Esophagus muscularis mucosa (tissue), 3 donors: ENCODE results near the gene WFIKKN1.

Experiments
- POLR2A ChIP-seq: fragments of 450-650 bp; IDR thresholded peaks from one replicate; pipeline ENCODE4 v1.6.1; 2017; ENCODE audit warnings: antibody characterized with exemption, moderate library complexity, mild to moderate bottlenecking, low read depth
- POLR2AphosphoS5 ChIP-seq, 2 donors: sonication (generic); formaldehyde crosslinking; IDR thresholded peaks; one replicate each; pipeline ENCODE4 v1.6.1; 2017; ENCODE audit warnings: antibody characterized with exemption in 2 of 2
- TF ChIP-seq, protein P1 (sequence below), 3 experiments: fragments of 200-600 bp in 2 of 3; fragments of 450-650 bp in 1 of 3; sonication (generic) in 2 of 3; IDR thresholded peaks; one replicate each; pipeline ENCODE4 v1.5.1; 2017 to 2019; ENCODE audit warnings: antibody characterized with exemption in 3 of 3, mild to moderate bottlenecking in 2 of 3, moderate library complexity in 1 of 3

DNA sequence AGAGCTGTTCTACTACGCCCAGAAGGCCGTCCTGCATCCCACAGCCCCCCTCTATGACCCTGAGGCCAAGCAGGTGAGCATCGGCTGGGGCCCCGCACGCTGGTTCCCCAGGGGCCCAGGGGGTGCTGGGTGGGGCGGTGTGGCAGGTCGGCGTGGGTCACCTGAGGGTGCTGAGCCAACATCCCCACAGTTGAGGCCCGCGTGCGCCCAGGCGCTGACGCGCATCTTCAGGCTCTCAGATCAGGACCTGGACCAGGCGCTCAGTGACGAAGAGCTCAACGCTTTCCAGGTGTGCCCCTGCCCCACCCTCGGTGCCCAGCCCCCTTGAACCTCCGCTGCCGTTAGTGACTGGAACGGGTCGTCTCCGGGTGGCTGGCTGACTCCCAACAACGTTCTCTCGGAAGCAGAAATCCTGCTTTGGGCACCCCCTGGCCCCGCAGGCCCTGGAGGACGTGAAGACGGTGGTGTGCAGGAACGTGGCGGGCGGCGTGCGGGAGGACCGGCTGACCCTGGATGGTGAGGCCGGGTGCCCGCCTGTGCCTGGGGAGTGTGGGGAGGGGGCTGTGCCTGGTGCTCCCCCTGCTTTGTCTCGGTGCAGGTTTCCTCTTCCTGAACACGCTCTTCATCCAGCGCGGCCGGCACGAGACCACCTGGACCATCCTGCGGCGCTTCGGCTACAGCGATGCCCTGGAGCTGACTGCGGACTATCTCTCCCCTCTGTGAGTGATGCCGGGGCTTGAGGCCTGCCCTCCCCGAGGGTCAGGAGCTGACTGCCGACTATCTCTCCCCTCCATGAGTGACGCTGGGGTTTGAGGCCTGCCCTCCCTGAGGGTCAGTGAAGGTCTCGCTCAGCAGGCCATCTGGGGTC is 39.9 kb downstream of the WFIKKN1 start:
- TF ChIP-seq, protein P1, sequence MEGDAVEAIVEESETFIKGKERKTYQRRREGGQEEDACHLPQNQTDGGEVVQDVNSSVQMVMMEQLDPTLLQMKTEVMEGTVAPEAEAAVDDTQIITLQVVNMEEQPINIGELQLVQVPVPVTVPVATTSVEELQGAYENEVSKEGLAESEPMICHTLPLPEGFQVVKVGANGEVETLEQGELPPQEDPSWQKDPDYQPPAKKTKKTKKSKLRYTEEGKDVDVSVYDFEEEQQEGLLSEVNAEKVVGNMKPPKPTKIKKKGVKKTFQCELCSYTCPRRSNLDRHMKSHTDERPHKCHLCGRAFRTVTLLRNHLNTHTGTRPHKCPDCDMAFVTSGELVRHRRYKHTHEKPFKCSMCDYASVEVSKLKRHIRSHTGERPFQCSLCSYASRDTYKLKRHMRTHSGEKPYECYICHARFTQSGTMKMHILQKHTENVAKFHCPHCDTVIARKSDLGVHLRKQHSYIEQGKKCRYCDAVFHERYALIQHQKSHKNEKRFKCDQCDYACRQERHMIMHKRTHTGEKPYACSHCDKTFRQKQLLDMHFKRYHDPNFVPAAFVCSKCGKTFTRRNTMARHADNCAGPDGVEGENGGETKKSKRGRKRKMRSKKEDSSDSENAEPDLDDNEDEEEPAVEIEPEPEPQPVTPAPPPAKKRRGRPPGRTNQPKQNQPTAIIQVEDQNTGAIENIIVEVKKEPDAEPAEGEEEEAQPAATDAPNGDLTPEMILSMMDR (IDR thresholded peaks at IDR 0.05) = no peak
- no peak for TF ChIP-seq POLR2A
- no peak for TF ChIP-seq POLR2AphosphoS5 (IDR thresholded peaks at IDR 0.05)
